HG02763 (cell line): Measurements from ENCODE around the gene KLF5.
"Not testable (repeated sequence)": the region's sequence is repeated elsewhere in the genome, so short reads cannot be mapped to it uniquely, and the experiment has no call there.

Source experiments
- ATAC-seq: cut with Tn5 transposase; IDR thresholded peaks from one replicate; pipeline ENCODE4 v1.9.1; 2021; ENCODE audit warnings: mild to moderate bottlenecking, moderate library complexity; ENCODE audit not compliant: unreplicated experiment

Gene KLF5

GRCh38 chr13:73082895-73083294 lies 24.1 kb downstream of the KLF5 start:
- no peak for ATAC-seq

- ATAC-seq: no peak
Observed at GRCh38 chr13:73088332-73088935, 29.6 kb downstream of the KLF5 start.

GRCh38 chr13:73089213-73089612 lies 30.4 kb downstream of the KLF5 start:
- no peak for ATAC-seq

- no peak for ATAC-seq
Observed at GRCh38 chr13:73090116-73090822, 31.5 kb downstream of the KLF5 start.

- no peak for ATAC-seq
Observed at GRCh38 chr13:73090823-73091187, 32.0 kb downstream of the KLF5 start.

GRCh38 chr13:73092829-73093228 lies 34.0 kb downstream of the KLF5 start:
- ATAC-seq: no peak

GRCh38 chr13:73096173-73096572 lies 37.4 kb downstream of the KLF5 start:
- ATAC-seq: no peak

GRCh38 chr13:73096638-73097037 lies 37.8 kb downstream of the KLF5 start:
- no peak for ATAC-seq

- not testable (repeated sequence) for ATAC-seq
Observed at GRCh38 chr13:73100781-73101180, 42.0 kb downstream of the KLF5 start.

- ATAC-seq: no peak
Observed at GRCh38 chr13:73101351-73102007, 42.7 kb downstream of the KLF5 start.

- ATAC-seq: no peak
Observed at GRCh38 chr13:73103238-73103637, 44.4 kb downstream of the KLF5 start.

- no peak for ATAC-seq
Observed at GRCh38 chr13:73106513-73107178, 47.8 kb downstream of the KLF5 start.

GRCh38 chr13:73107481-73107880 lies 48.7 kb downstream of the KLF5 start:
- no peak for ATAC-seq

GRCh38 chr13:73107970-73108369 lies 49.2 kb downstream of the KLF5 start:
- ATAC-seq: no peak

GRCh38 chr13:73109288-73109899 lies 50.6 kb downstream of the KLF5 start:
- ATAC-seq: no peak

- ATAC-seq: no peak
Observed at GRCh38 chr13:73109969-73110368, 51.2 kb downstream of the KLF5 start.

GRCh38 chr13:73110814-73111213 lies 52.0 kb downstream of the KLF5 start:
- no peak for ATAC-seq

- no peak for ATAC-seq
Observed at GRCh38 chr13:73111331-73111730, 52.5 kb downstream of the KLF5 start.

GRCh38 chr13:73119612-73120011 lies 60.8 kb downstream of the KLF5 start:
- ATAC-seq: no peak
